ENCODE results near the gene RGS7.
A peak's percentile ranks its signal among the peaks of the same experiment; 100 is the strongest.

The RGS7 gene

DNA sequence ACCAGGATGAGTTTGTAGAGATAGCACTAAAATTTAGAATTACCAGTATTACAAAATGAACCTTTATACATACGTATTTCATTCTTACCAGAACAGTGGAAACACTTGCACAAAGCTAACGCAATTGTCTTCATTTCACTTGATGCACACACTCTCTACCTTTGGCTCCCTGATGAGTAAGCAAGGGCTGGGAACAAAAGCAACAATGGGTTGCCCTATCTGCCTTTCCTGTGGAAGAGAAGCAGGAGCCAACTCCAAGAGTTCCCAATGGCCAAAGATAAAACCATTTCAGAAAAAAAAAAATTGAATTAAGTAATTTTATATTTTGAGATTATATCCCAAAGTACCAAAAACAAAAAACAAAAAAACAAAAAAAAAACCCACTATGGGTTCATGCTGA is 401.0 kb downstream of the RGS7 start:
- in situ Hi-C loops (cut with HindIII; ENCODE audit: low sequenced_read_pairs) = no loop called here
- no peak overlapping the region for H3K4me3 ChIP-seq (ENCODE audit: low read depth, low read length)
- TF ChIP-seq, protein P1, sequence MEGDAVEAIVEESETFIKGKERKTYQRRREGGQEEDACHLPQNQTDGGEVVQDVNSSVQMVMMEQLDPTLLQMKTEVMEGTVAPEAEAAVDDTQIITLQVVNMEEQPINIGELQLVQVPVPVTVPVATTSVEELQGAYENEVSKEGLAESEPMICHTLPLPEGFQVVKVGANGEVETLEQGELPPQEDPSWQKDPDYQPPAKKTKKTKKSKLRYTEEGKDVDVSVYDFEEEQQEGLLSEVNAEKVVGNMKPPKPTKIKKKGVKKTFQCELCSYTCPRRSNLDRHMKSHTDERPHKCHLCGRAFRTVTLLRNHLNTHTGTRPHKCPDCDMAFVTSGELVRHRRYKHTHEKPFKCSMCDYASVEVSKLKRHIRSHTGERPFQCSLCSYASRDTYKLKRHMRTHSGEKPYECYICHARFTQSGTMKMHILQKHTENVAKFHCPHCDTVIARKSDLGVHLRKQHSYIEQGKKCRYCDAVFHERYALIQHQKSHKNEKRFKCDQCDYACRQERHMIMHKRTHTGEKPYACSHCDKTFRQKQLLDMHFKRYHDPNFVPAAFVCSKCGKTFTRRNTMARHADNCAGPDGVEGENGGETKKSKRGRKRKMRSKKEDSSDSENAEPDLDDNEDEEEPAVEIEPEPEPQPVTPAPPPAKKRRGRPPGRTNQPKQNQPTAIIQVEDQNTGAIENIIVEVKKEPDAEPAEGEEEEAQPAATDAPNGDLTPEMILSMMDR (IDR thresholded peaks at IDR 0.05; ENCODE audit: low read depth, low read length) = no peak
- DNase-seq (ENCODE audit: low read depth, low spot score) = no peak

DNA sequence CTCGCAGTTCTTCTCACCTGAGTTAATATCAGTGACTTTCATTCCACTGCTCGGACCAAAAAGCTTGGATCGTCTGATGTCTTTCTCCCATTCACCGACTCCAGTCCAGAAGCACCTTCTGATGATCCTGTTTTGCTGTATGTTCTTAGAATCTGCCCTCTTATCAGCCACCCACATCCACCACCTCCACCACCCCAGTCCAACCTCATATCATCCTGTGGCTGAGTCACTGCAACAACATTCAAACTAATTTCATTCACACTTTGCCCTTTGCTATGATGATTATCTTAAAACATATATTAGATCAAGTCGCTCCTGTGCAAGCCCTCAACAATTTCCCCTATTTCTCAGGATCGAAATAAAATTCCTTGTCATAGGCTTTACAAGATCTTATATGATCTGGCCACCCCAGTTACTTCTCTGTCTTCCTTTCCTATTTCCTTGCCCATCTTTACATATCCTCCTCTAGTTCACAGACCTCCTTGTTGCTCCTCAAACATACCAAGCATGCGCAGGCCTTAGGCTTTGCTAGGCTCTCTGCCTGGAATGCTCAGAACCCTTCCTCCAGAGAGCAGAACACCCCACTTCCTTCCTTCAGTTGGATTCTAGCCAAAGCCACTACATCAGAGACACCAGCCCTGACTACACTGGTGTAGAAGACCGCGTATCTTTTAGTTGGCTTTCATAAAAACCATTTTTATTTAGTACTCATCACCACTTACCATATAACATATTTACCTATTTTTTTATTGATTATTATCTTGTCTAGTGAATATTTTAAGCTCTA is 409.4 kb downstream of the RGS7 start:
- in situ Hi-C loops (cut with HindIII; ENCODE audit: low sequenced_read_pairs) = no loop called here
- TF ChIP-seq, protein P1 (IDR thresholded peaks at IDR 0.05; ENCODE audit: low read depth, low read length) = no peak
- H3K4me3 ChIP-seq (ENCODE audit: low read depth, low read length) = no peak overlapping the region
- no peak for DNase-seq (ENCODE audit: low read depth, low spot score)

DNA sequence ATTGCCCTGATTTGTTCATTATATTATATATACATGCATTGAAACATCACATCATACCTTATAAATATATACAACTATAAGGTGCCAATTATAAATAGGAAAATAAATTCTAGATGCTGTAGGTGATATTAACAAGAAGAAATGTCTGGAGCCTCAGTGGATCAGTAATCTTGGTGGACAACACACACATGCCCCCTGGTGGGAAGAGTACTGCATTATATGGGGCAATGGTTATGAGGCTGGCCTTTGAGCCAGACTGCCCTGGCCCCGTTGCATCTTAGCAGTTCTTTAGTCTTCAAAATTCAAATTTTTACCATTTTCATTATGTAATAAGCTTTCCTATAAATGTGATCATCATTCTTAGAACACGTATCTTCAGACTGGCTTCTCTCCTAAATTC is 410.1 kb downstream of the RGS7 start:
- DNase-seq (ENCODE audit: low read depth, low spot score) = peak; percentile 47
- H3K4me3 ChIP-seq (ENCODE audit: low read depth, low read length) = no peak overlapping the region
- TF ChIP-seq, protein P1 (IDR thresholded peaks at IDR 0.05; ENCODE audit: low read depth, low read length) = peak; percentile 58
- in situ Hi-C loops (cut with HindIII; ENCODE audit: low sequenced_read_pairs) = no loop called here

DNA sequence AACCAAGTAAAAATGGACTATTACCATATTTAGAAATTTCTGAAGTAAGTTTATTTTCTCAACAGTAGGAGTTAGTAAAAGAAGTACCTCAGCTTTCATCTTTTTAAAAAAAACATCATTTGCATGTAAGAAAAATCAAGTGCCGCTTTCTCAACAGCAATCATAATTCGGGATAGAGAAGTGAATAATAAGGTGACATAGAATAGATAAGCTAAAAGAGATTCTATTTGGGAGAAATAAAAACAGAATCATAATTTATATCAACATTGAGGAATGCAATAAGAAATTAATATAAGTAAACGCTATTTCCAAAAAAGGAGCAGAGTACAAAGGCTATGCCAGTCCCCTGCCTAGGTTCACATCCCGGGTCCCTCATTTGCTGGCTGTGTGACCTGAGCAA is 414.1 kb downstream of the RGS7 start:
- TF ChIP-seq, protein P1 (IDR thresholded peaks at IDR 0.05; ENCODE audit: low read depth, low read length) = no peak
- H3K4me3 ChIP-seq (ENCODE audit: low read depth, low read length) = no peak overlapping the region
- in situ Hi-C loops (cut with HindIII; ENCODE audit: low sequenced_read_pairs) = no loop called here
- no peak for DNase-seq (ENCODE audit: low read depth, low spot score)

DNA sequence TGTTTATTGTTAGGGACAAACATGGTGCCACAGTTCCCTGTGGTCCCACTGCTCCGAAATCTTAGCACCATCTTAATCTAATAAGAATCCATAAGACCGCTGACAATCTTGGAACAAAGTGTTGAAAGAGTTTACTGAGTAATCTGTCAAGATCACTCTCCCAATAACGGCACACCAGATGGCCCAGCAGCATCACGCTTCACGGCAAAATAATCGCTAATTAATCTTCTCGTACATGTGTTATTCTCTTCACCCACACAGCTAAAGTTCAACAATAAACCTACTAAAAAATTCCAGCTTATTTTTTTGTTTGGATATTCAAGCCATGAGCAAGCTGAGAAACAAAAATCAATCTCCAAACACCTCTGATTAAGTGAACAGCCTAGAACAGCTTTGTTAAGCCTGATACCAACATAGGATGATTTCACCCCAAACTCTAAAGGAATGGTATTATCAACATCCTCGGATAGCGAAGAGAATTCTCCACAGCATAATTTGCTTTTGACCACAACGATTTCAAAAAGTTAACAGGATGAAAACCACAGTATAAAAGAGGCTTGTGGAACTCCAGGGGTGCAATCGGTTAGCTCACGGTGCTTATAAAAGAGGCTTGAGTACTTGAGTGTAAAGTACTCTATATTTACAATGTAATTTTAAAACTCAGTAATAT is 415.2 kb downstream of the RGS7 start:
- TF ChIP-seq, protein P1 (IDR thresholded peaks at IDR 0.05; ENCODE audit: low read depth, low read length) = no peak
- peak; percentile 1 for DNase-seq (ENCODE audit: low read depth, low spot score)
- in situ Hi-C loops (cut with HindIII; ENCODE audit: low sequenced_read_pairs) = no loop called here
- no peak overlapping the region for H3K4me3 ChIP-seq (ENCODE audit: low read depth, low read length)

DNA sequence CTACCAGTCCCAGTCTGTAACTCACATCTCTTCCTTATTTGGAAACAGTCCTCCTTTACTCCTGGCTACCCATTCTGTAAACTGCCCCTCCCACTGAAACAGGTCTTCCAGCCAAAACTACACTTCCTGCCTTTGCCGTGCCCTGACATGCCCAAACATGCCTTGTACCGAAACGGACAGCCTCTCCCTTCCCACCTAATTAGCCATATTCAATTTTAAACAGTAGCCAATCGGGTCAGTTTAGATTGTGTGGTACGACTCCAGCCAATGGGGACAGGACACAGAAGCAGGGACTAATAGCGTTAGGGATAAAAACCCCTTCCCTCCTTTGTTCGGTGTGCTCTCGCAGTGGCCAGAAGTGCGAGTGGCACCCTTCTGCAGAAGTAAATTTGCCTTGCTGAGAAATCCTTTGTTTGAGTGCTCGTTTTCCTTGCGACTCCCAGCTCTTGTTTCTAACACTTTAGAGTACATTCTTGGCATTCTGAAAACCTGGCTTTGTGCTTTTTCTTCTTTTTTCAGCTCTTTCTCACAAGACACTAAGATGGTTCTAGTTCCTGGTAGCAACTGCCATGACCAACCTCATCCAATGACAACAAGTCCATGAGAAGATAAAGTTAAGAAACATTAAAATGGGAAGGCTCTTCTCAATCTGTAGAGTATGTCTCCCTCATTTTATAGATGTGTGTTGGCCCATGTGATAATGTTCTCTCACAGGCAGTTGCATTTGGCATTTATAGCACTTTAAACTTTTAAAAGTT is 419.9 kb downstream of the RGS7 start:
- TF ChIP-seq, protein P1 (IDR thresholded peaks at IDR 0.05; ENCODE audit: low read depth, low read length) = no peak
- H3K4me3 ChIP-seq (ENCODE audit: low read depth, low read length) = no peak overlapping the region
- DNase-seq (ENCODE audit: low read depth, low spot score) = no peak
- in situ Hi-C loops (cut with HindIII; ENCODE audit: low sequenced_read_pairs) = no loop called here
